NCI-H446 treated with DMSO at 0.1 percent for 48 hours (cell line): ENCODE data around the gene PRKG1.

ENCODE experiments used
- DNase-seq: peaks from one replicate; lab custom pipeline; 2025; lab: John Stamatoyannopoulos, UW

The PRKG1 gene

GRCh38 chr10:51932530-51932929 lies 858.2 kb downstream of the PRKG1 start:
- DNase-seq = no peak

- DNase-seq = no peak
Measured at GRCh38 chr10:51934373-51934772, 860.1 kb downstream of the PRKG1 start.

GRCh38 chr10:51935341-51935740 lies 861.1 kb downstream of the PRKG1 start:
- no peak for DNase-seq

GRCh38 chr10:51937308-51938140 lies 863.2 kb downstream of the PRKG1 start:
- DNase-seq = no peak

GRCh38 chr10:51950371-51950995 lies 876.2 kb downstream of the PRKG1 start:
- DNase-seq = no peak

GRCh38 chr10:51950996-51951555 lies 876.8 kb downstream of the PRKG1 start:
- DNase-seq = no peak

GRCh38 chr10:51951601-51952000 lies 877.3 kb downstream of the PRKG1 start:
- no peak for DNase-seq

- no peak for DNase-seq
Measured at GRCh38 chr10:51952056-51952455, 877.8 kb downstream of the PRKG1 start.

GRCh38 chr10:51955696-51956095 lies 881.4 kb downstream of the PRKG1 start:
- no peak for DNase-seq

- DNase-seq = no peak
Measured at GRCh38 chr10:51956822-51957221, 882.5 kb downstream of the PRKG1 start.

GRCh38 chr10:51960494-51960895 lies 886.2 kb downstream of the PRKG1 start:
- DNase-seq = no peak

- no peak for DNase-seq
Measured at GRCh38 chr10:51961401-51961800, 887.1 kb downstream of the PRKG1 start.

GRCh38 chr10:51964630-51965029 lies 890.3 kb downstream of the PRKG1 start:
- no peak for DNase-seq

GRCh38 chr10:51965451-51965850 lies 891.2 kb downstream of the PRKG1 start:
- no peak for DNase-seq

- no peak for DNase-seq
Measured at GRCh38 chr10:51972733-51973346, 898.6 kb downstream of the PRKG1 start.

- DNase-seq = no peak
Measured at GRCh38 chr10:51980752-51981151, 906.5 kb downstream of the PRKG1 start.

- DNase-seq = no peak
Measured at GRCh38 chr10:51981731-51982130, 907.4 kb downstream of the PRKG1 start.

GRCh38 chr10:51983481-51983880 lies 909.2 kb downstream of the PRKG1 start:
- DNase-seq = no peak

- no peak for DNase-seq
Measured at GRCh38 chr10:51985336-51985735, 911.0 kb downstream of the PRKG1 start.

- no peak for DNase-seq
Measured at GRCh38 chr10:51986516-51986915, 912.2 kb downstream of the PRKG1 start.

- no peak for DNase-seq
Measured at GRCh38 chr10:51993475-51993874, 919.2 kb downstream of the PRKG1 start.

GRCh38 chr10:51999096-51999495 lies 924.8 kb downstream of the PRKG1 start:
- peak; percentile 10 for DNase-seq
